VCaP (cell line): ENCODE data around the gene CEBPE.

ENCODE experiments used
- H3K27ac ChIP-seq: fragments of 450-650 bp; 2 replicates; pipeline ENCODE4 v1.5.1; 2017
- TF ChIP-seq, protein P1 (sequence below): fragments of 450-650 bp; conservative IDR thresholded peaks from 2 replicates; pipeline ENCODE4 v1.5.1; 2017; ENCODE audit warnings: mild to moderate bottlenecking, moderate library complexity

CEBPE gene

DNA sequence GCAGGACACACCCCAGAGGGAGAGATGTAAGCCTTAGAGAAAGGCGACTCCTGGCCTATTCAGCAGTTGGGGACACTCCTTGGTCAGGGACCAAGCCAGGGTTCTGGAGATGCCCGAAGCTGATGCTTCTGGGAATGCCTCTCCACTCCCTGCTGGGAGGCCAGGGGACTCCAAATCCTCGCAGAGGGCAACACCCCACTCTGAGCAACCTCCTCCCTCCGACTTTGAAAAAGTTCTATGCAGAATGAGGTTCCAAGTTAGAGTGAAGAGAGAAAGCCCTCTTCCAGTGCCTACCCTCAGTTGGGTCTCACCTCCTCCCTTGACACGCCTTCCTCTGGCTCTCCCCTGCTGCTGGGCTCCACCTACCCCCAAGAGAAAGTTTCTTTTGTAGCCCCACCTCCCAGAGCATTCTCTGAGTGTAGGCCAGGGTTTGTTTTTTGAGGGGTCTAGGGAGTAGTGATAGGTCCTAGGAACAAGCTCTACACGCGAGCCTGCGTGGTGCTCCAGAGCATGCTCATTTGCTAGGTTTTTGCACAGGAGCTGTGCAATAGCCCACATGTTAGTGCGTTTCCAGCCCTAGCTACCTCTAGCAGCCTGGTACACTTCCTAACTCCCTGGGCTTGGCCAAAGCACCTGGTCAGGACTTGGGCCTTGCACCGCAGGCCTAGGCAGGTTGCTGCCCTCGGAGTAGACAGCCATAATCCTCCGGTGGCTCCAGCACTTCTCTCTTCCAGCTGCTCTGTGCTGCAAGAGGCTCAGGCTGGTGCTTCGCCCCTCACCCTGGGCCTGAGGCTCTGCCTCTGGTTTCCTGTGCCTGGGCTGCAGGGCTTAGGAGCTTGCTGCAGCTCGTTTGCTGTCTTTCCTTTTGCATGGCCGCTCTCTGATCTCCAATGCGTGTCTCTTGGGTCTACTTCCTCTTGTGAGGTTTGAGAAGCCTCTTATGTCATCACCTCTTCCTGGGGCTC lies 590 bp upstream of the CEBPE start:
- TF ChIP-seq, protein P1, sequence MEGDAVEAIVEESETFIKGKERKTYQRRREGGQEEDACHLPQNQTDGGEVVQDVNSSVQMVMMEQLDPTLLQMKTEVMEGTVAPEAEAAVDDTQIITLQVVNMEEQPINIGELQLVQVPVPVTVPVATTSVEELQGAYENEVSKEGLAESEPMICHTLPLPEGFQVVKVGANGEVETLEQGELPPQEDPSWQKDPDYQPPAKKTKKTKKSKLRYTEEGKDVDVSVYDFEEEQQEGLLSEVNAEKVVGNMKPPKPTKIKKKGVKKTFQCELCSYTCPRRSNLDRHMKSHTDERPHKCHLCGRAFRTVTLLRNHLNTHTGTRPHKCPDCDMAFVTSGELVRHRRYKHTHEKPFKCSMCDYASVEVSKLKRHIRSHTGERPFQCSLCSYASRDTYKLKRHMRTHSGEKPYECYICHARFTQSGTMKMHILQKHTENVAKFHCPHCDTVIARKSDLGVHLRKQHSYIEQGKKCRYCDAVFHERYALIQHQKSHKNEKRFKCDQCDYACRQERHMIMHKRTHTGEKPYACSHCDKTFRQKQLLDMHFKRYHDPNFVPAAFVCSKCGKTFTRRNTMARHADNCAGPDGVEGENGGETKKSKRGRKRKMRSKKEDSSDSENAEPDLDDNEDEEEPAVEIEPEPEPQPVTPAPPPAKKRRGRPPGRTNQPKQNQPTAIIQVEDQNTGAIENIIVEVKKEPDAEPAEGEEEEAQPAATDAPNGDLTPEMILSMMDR: no peak

DNA sequence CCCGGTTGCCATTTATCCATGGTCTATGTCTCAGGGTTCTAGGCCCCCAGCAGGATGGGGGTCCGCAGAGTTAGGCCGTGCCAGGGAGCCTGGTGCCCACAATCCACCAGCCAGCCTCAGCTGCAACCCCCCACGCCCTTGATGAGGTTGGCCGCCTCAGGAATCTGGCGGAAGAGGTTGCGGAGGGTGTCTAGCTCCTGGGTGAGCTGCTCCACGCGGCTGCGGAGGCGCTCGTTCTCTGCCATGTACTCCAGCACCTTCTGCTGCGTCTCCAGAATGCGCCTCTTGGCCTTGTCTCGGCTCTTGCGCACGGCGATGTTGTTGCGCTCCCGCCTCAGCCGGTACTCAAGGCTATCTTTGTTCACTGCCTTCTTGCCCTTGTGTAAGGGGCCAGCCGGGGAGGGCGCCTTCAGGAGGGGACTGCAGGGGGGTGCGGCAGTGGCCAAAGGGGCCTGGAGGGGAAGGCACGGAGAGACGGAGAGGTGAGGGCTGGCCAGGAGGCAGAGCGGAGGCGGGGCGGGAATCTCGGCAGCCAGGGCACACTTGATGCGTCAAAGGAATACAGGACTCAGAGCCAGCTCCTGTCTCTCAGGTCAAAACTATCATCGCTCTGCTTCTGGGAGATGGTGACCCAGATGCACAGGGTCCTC lies 1.6 kb downstream of the CEBPE start:
- H3K27ac ChIP-seq: no peak overlapping the region
- TF ChIP-seq, protein P1: no peak

More for the DNA sequence above, 590 bp upstream of the CEBPE start:
- no peak overlapping the region for H3K27ac ChIP-seq

DNA sequence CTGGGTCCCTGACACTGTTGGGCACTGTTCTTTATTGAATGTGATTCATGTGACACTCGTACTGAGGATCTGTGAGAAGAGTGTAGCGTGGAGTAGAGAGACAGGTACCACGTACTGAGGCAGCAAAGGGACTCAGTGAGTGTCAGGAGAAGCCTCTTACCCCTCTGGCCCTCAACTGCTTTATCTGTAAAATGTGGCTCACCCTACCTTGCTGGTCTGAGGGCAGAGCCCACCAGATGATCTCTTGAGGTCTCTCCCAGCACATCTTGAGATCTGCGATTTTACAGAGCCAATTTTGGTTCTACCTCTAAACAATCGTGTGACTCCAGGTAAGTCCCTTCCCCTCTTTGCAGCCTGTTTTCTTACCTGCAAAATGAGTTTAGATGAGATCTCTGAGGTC lies 3.1 kb downstream of the CEBPE start:
- no peak overlapping the region for H3K27ac ChIP-seq

DNA sequence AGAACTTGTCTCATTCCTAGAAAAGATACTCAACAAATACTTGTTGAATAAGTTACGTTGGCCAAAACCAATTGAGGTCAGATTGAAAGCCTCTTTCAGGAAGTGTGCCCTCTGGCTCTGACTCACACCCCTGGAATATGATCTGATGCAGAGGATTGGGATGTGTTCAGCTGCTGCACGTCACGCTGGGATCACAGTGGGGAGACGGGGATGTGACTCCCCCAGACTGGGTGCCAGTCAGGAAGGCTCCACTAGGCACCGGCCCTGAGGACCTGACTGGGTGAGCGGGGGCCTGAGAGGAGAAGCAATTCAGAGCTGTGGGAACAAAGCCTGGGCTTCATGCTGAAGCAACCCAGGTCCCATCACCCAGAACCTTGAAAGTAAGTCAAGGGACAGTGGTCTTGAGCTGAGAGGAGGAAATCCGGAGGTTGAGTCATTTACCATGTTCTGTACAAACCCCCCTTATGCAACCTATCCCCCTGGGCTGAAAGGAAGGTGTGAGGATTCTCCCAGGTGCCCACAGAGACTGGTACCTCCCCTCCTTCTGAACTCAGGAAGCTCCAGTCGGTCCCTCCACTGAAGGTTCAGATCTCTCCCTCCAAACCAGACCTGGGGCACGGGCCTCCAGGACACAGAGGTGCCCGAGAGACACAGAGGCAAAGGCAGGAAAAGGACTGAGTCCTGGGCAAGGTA lies 3.9 kb downstream of the CEBPE start:
- no peak overlapping the region for H3K27ac ChIP-seq
- TF ChIP-seq, protein P1: no peak

More for the DNA sequence above, 3.1 kb downstream of the CEBPE start:
- TF ChIP-seq, protein P1: no peak

DNA sequence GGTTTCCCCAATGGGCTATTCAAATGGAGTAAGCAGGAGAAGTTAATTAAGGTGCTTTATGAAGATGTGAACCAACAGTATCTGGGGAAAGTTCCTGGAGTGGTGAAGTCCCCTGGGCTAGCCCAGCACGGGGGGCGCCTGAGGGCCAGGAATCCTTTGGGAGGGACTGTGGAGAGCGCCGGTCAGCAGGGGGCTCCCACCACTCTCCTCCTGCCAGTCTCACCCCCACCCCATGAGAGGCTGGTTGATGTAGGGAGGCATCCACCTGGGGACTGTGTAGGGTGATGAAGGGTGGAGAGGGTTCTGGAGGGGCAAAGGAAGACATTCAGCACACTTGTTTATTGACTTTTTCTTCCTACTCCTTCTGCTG lies 4.4 kb downstream of the CEBPE start:
- TF ChIP-seq, protein P1: no peak
- no peak overlapping the region for H3K27ac ChIP-seq

DNA sequence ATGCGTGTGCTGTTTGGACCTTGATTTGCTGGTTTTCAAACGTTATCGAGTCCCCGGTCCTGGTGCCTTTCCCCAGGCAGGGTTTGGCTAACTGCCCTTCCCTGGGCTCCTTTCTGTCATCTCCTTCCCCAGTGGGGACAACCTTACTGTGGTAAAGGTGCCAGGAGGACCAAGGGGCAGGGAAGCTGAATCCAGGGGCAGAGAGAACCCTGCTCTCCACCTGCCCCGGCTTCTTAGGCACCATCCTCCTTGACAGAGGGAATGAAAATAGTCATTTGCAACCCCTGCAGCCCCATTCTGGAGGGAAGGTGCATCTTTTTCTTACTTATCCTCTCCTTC lies 5.0 kb downstream of the CEBPE start:
- H3K27ac ChIP-seq: no peak overlapping the region
- TF ChIP-seq, protein P1: no peak
